Prostate gland (tissue), 2 donors: Measurements from ENCODE around the gene PRKCSH. TPM values are rescaled to one million over a fixed set of nuclear protein-coding genes. Genes with fewer than 3 reads are reported as not detected.

ENCODE experiments used
- DNase-seq: peaks from one replicate; pipeline ENCODE4 v3.0.0-alpha.2; 2019; ENCODE audit warnings: low spot score
- H3K27ac ChIP-seq, 2 donors: fragments of 200-600 bp; sonication (generic); 2 replicates each; pipeline ENCODE4 v1.5.1; 2017 to 2019
- H3K27me3 ChIP-seq: fragments of 200-600 bp; sonication (generic); replicated peaks from 2 replicates; pipeline ENCODE4 v1.5.1; 2019; ENCODE audit not compliant: insufficient read depth
- H3K36me3 ChIP-seq, 2 donors: fragments of 200-600 bp; sonication (generic); 1 replicate in 1 of 2; 2 replicates in 1 of 2; pipeline versions ENCODE4 v1.5.1 to v1.8.1; 2017 to 2019
- H3K4me1 ChIP-seq: fragments of 200-600 bp; sonication (generic); replicated peaks from 2 replicates; pipeline ENCODE4 v1.5.1; 2019
- H3K4me3 ChIP-seq, 2 donors: fragments of 200-600 bp; sonication (generic); 2 replicates each; pipeline ENCODE4 v1.5.1; 2017 to 2019
- H3K9me3 ChIP-seq: fragments of 200-600 bp; sonication (generic); 2 replicates; pipeline ENCODE4 v1.5.1; 2017
- CTCF ChIP-seq, 4 experiments: fragments of 200-600 bp in 2 of 4; fragments of 450-650 bp in 2 of 4; sonication (generic) in 2 of 4; IDR thresholded peaks; 1 replicate in 3 of 4; 2 replicates in 1 of 4; pipeline ENCODE4 v1.5.1; 2016 to 2019; ENCODE audit warnings: antibody characterized with exemption in 4 of 4, mild to moderate bottlenecking in 2 of 4, moderate library complexity in 2 of 4
- POLR2A ChIP-seq: fragments of 450-650 bp; IDR thresholded peaks from one replicate; pipeline ENCODE4 v1.6.1; 2016; ENCODE audit warnings: antibody characterized with exemption, mild to moderate bottlenecking
- POLR2AphosphoS5 ChIP-seq: sonication (generic); formaldehyde crosslinking; IDR thresholded peaks from one replicate; pipeline ENCODE4 v1.6.1; 2017; ENCODE audit warnings: antibody characterized with exemption
- WGBS: methylation state at CpG from one replicate; pipeline ENCODE4 v1.1.5; 2018; 5-methylcytosine and 5-hydroxymethylcytosine counted together
- intact Hi-C: fragments of 100-400 bp; cut with DNase I; formaldehyde crosslinking; loops from one replicate; pipeline ENCODE4 v1.14.2; 2022
- total RNA-seq, 2 donors: library from RNA; depleted of rRNA; stranded (reverse); fragments of >200 nt; gene quantifications; one replicate each; pipeline ENCODE4 v1.1.0, GENCODE V29; 2016

The PRKCSH gene
- total RNA-seq, 2 donors from 2014 or later, result 229 to 238 TPM

- Histone ChIP-seq H3K9me3 (no peaks in the 10 kb centered on the region), H3K4me3 (no peak overlapping the region), H3K27ac (no peak overlapping the region), H3K4me1 (no peaks in the 10 kb centered on the region), H3K27me3 (no peaks in the 10 kb centered on the region), H3K36me3 (peaks cover 0 to 12% of the 10 kb centered on the region in 2 donors)
- intact Hi-C loops, result no loop called here
- WGBS, result 78% methylated on average over 21 of the region's 21 CpGs
- DNase-seq, result no peak
- TF ChIP-seq POLR2AphosphoS5 (no peak), CTCF (IDR thresholded peaks at IDR 0.05) (no peak), POLR2A (no peak)
Observed at GRCh38 chr19:11450570-11451326, 15.3 kb downstream of the PRKCSH start.

- WGBS, result 12% methylated on average over 12 of the region's 13 CpGs
- Histone ChIP-seq H3K4me3 (no peak overlapping the region), H3K27me3 (no peaks in the 10 kb centered on the region), H3K36me3 (peaks cover 0 to 12% of the 10 kb centered on the region in 2 donors), H3K9me3 (no peaks in the 10 kb centered on the region), H3K4me1 (no peaks in the 10 kb centered on the region), H3K27ac (no peak overlapping the region)
- no peak for TF ChIP-seq CTCF (IDR thresholded peaks at IDR 0.05)
- TF ChIP-seq POLR2A, result no peak
- TF ChIP-seq POLR2AphosphoS5, result no peak
- intact Hi-C loops, result no loop called here
- DNase-seq, result no peak
Observed at GRCh38 chr19:11451327-11451870, 16.0 kb downstream of the PRKCSH start.

- intact Hi-C loops, result no loop called here
- H3K4me1 ChIP-seq, result no peaks in the 10 kb centered on the region
- no peaks in the 10 kb centered on the region for H3K9me3 ChIP-seq
- WGBS, result 31% methylated on average over 20 of the region's 25 CpGs
- no peak overlapping the region for H3K27ac ChIP-seq
- peaks cover 0 to 12% of the 10 kb centered on the region in 2 donors for H3K36me3 ChIP-seq
- H3K4me3 ChIP-seq, result no peak overlapping the region
- DNase-seq, result no peak
- TF ChIP-seq POLR2AphosphoS5 (no peak), CTCF (IDR thresholded peaks at IDR 0.05) (no peak), POLR2A (no peak)
- H3K27me3 ChIP-seq, result no peaks in the 10 kb centered on the region
Observed at GRCh38 chr19:11451871-11452619, 16.6 kb downstream of the PRKCSH start.

- no peak for DNase-seq
- Histone ChIP-seq H3K4me3 (no peak overlapping the region), H3K36me3 (peaks cover 0 to 9% of the 10 kb centered on the region in 2 donors), H3K4me1 (no peaks in the 10 kb centered on the region), H3K9me3 (no peaks in the 10 kb centered on the region), H3K27ac (no peak overlapping the region), H3K27me3 (no peaks in the 10 kb centered on the region)
- no peak for TF ChIP-seq POLR2AphosphoS5
- TF ChIP-seq CTCF (IDR thresholded peaks at IDR 0.05), result no peak
- TF ChIP-seq POLR2A, result no peak
- WGBS, result 83% methylated on average over 33 of the region's 33 CpGs
- intact Hi-C loops, result no loop called here
Observed at GRCh38 chr19:11452620-11453310, 17.3 kb downstream of the PRKCSH start.
